Neural cell (in vitro differentiated cells): Measurements from ENCODE around the gene SETBP1. TPM values are rescaled to one million over a fixed set of nuclear protein-coding genes. Genes with fewer than 3 reads are reported as not detected.

Experiments used
- H2AFZ ChIP-seq: fragments of 200-600, 300-800 bp; sonication (generic), shearing (Covaris generic); 2 replicates; pipeline ENCODE4 v1.6.0; 2014; ENCODE audit warnings: low read depth, mild to moderate bottlenecking, antibody characterized with exemption, low read length, moderate library complexity
- H3F3A ChIP-seq: fragments of 200-600 bp; shearing (Covaris generic); 2 replicates; pipeline ENCODE4 v1.6.1; 2016; ENCODE audit warnings: mild to moderate bottlenecking, moderate library complexity, mixed read lengths, antibody characterized with exemption, low read length; ENCODE audit not compliant: insufficient read depth, poor library complexity, severe bottlenecking
- H3K27ac ChIP-seq: fragments of 200-600, 300-800 bp; sonication (generic), shearing (Covaris generic); 2 replicates; pipeline ENCODE4 v1.5.1; 2014; ENCODE audit warnings: mild to moderate bottlenecking, low read length, moderate library complexity
- H3K27me3 ChIP-seq: fragments of 300-800, 200-600 bp; sonication (generic), shearing (Covaris generic); 2 replicates; pipeline ENCODE4 v1.6.0; 2014; ENCODE audit warnings: mild to moderate bottlenecking, low read depth, low read length, moderate library complexity; ENCODE audit not compliant: insufficient read depth
- H3K36me3 ChIP-seq: fragments of 300-800, 200-600 bp; sonication (generic), shearing (Covaris generic); 2 replicates; pipeline ENCODE4 v1.5.1; 2014; ENCODE audit warnings: mild to moderate bottlenecking, antibody characterized with exemption, low read length, moderate library complexity; ENCODE audit not compliant: insufficient read depth
- H3K4me2 ChIP-seq: fragments of 300-800, 200-600 bp; sonication (generic), shearing (Covaris generic); 2 replicates; pipeline ENCODE4 v1.6.0; 2014; ENCODE audit warnings: mild to moderate bottlenecking, low read length
- H3K4me3 ChIP-seq: fragments of 300-800, 200-600 bp; sonication (generic), shearing (Covaris generic); 2 replicates; pipeline ENCODE4 v1.5.1; 2014; ENCODE audit warnings: mild to moderate bottlenecking, low read length, moderate library complexity
- H3K79me2 ChIP-seq: fragments of 200-600 bp; shearing (Covaris generic); replicated peaks from 2 replicates; pipeline ENCODE4 v1.6.0; 2014; ENCODE audit warnings: mild to moderate bottlenecking, low read length, moderate library complexity; ENCODE audit not compliant: insufficient read depth
- H3K9ac ChIP-seq: fragments of 300-800, 200-600 bp; sonication (generic), shearing (Covaris generic); 2 replicates; pipeline ENCODE4 v1.6.1; 2016; ENCODE audit warnings: mild to moderate bottlenecking, low read length, mixed read lengths
- H3K9me2 ChIP-seq: fragments of 200-600 bp; shearing (Covaris generic); 2 replicates; pipeline ENCODE4 v1.6.1; 2016; ENCODE audit warnings: mild to moderate bottlenecking, low read length, mixed read lengths; ENCODE audit not compliant: insufficient read depth
- H3K9me3 ChIP-seq: fragments of 200-600, 300-800 bp; sonication (generic), shearing (Covaris generic); 2 replicates; pipeline ENCODE4 v1.6.1; 2016; ENCODE audit warnings: mild to moderate bottlenecking, mixed run types, low read length, moderate library complexity, mixed read lengths
- H4K20me1 ChIP-seq: fragments of 200-600 bp; shearing (Covaris generic); 2 replicates; pipeline ENCODE4 v1.6.1; 2016; ENCODE audit warnings: mild to moderate bottlenecking, mixed run types; ENCODE audit not compliant: insufficient read depth
- CTCF ChIP-seq: fragments of 450-650 bp; IDR thresholded peaks from 2 replicates; pipeline ENCODE4 v1.5.1; 2014; ENCODE audit warnings: antibody characterized with exemption, mild to moderate bottlenecking, moderate library complexity; ENCODE audit not compliant: poor library complexity, severe bottlenecking
- EP300 ChIP-seq: fragments of 450-650 bp; conservative IDR thresholded peaks from 2 replicates; pipeline ENCODE4 v1.6.1; 2014; ENCODE audit warnings: antibody characterized with exemption, mild to moderate bottlenecking, moderate library complexity; ENCODE audit not compliant: poor library complexity, severe bottlenecking
- EZH2 ChIP-seq: fragments of 200-600, 300-800 bp; shearing (Covaris generic), sonication (generic); IDR thresholded peaks from 2 replicates; pipeline ENCODE4 v1.6.1; 2014; ENCODE audit warnings: antibody characterized with exemption, low read length, borderline replicate concordance, mild to moderate bottlenecking; ENCODE audit not compliant: insufficient read depth, poor library complexity, severe bottlenecking
- MXI1 ChIP-seq: fragments of 450-650 bp; conservative IDR thresholded peaks from 2 replicates; pipeline ENCODE4 v1.6.1; 2014; ENCODE audit warnings: antibody characterized with exemption, mild to moderate bottlenecking; ENCODE audit not compliant: poor library complexity, severe bottlenecking
- POLR2AphosphoS5 ChIP-seq: IDR thresholded peaks from 2 replicates; pipeline ENCODE4 v1.6.1; 2012
- RAD21 ChIP-seq: fragments of 450-650 bp; conservative IDR thresholded peaks from 2 replicates; pipeline ENCODE4 v1.6.1; 2014; ENCODE audit warnings: antibody characterized with exemption, mild to moderate bottlenecking, moderate library complexity
- REST ChIP-seq: IDR thresholded peaks from 2 replicates; pipeline ENCODE4 v1.6.1; 2012; ENCODE audit warnings: borderline replicate concordance
- SMC3 ChIP-seq: fragments of 450-650 bp; conservative IDR thresholded peaks from 2 replicates; pipeline ENCODE4 v1.6.1; 2014; ENCODE audit warnings: antibody characterized with exemption, mild to moderate bottlenecking, moderate library complexity; ENCODE audit not compliant: poor library complexity
- TAF1 ChIP-seq: IDR thresholded peaks from 2 replicates; pipeline ENCODE4 v1.6.1; 2012; ENCODE audit warnings: low read depth
- polyA plus RNA-seq: library from polyadenylated mRNA; depleted of rRNA; stranded (reverse); fragments of >200 nt; gene quantifications from 2 replicates; pipeline ENCODE4 v1.2.3, GENCODE V29; 2014

The SETBP1 gene
- polyA plus RNA-seq, 1 donor from 2014 or later, result 13.7 TPM

GRCh38 chr18:44793685-44794084 is 113.0 kb downstream of the SETBP1 start:
- H3K27ac ChIP-seq, result no peak overlapping the region
- no peaks in the 10 kb centered on the region for H3K9me2 ChIP-seq
- no peak for TF ChIP-seq REST
- no peak for TF ChIP-seq CTCF
- no peak for TF ChIP-seq MXI1
- TF ChIP-seq EP300, result no peak
- no peak for TF ChIP-seq RAD21
- TF ChIP-seq POLR2AphosphoS5, result no peak
- TF ChIP-seq SMC3, result no peak
- TF ChIP-seq EZH2, result no peak
- TF ChIP-seq TAF1, result no peak
- peaks cover 54% of the 10 kb centered on the region for H3K79me2 ChIP-seq
- no peak overlapping the region for H3K9ac ChIP-seq
- no peaks in the 10 kb centered on the region for H3K27me3 ChIP-seq
- peaks cover 12% of the 10 kb centered on the region for H3K36me3 ChIP-seq
- H3K4me3 ChIP-seq, result no peak overlapping the region
- no peaks in the 10 kb centered on the region for H3F3A ChIP-seq
- peaks cover 9% of the 10 kb centered on the region for H4K20me1 ChIP-seq
- no peak overlapping the region for H2AFZ ChIP-seq
- no peak overlapping the region for H3K4me2 ChIP-seq
- H3K9me3 ChIP-seq, result no peaks in the 10 kb centered on the region

- no peak overlapping the region for H2AFZ ChIP-seq
Observed at GRCh38 chr18:44795241-44795640, 114.6 kb downstream of the SETBP1 start.

More at GRCh38 chr18:44795241-44795640, 114.6 kb downstream of the SETBP1 start:
- no peak overlapping the region for H3K27ac ChIP-seq
- no peaks in the 10 kb centered on the region for H3K9me2 ChIP-seq
- H3K4me3 ChIP-seq, result no peak overlapping the region
- no peaks in the 10 kb centered on the region for H3K27me3 ChIP-seq
- no peak overlapping the region for H3K4me2 ChIP-seq
- H3K36me3 ChIP-seq, result peaks cover 15% of the 10 kb centered on the region
- TF ChIP-seq CTCF (no peak), SMC3 (no peak)
- peaks cover 42% of the 10 kb centered on the region for H3K79me2 ChIP-seq
- H3K9me3 ChIP-seq, result no peaks in the 10 kb centered on the region
- no peaks in the 10 kb centered on the region for H3F3A ChIP-seq
- peaks cover 9% of the 10 kb centered on the region for H4K20me1 ChIP-seq
- H3K9ac ChIP-seq, result no peak overlapping the region
